Neural crest cell (in vitro differentiated cells): ENCODE data around the gene PCMTD2. TPM values are rescaled to one million over a fixed set of nuclear protein-coding genes. Genes with fewer than 3 reads are reported as not detected.
"Not testable (repeated sequence)": the region's sequence is repeated elsewhere in the genome, so short reads cannot be mapped to it uniquely, and the experiment has no call there.

Source experiments
- DNase-seq: peaks from one replicate; pipeline ENCODE4 v3.0.0; 2021; ENCODE audit warnings: low read depth, mixed read lengths, low spot score
- H3K27ac Mint-ChIP-seq: one replicate; pipeline ENCODE4 v1.8.0; 2021; ENCODE audit warnings: mild to moderate bottlenecking, mixed read lengths; ENCODE audit not compliant: unreplicated experiment
- H3K27me3 Mint-ChIP-seq: 2 replicates; pipeline ENCODE4 v1.8.0; 2021; ENCODE audit warnings: low read depth, mild to moderate bottlenecking, mixed read lengths
- H3K36me3 Mint-ChIP-seq: 2 replicates; pipeline ENCODE4 v1.8.0; 2021; ENCODE audit warnings: low read depth, mild to moderate bottlenecking, mixed read lengths
- H3K4me1 Mint-ChIP-seq: 2 replicates; pipeline ENCODE4 v1.8.0; 2021; ENCODE audit warnings: mixed read lengths
- H3K4me3 Mint-ChIP-seq: one replicate; pipeline ENCODE4 v1.8.0; 2021; ENCODE audit warnings: mild to moderate bottlenecking, mixed read lengths
- H3K9me3 Mint-ChIP-seq: 2 replicates; pipeline ENCODE4 v1.8.0; 2021; ENCODE audit warnings: mixed read lengths
- total RNA-seq: library from RNA; stranded (reverse); gene quantifications from 2 replicates; pipeline ENCODE4 v1.2.1, GENCODE V29; 2021
- TF ChIP-seq, protein P1 (sequence below): fragments of 200-600 bp; sonication (generic); conservative IDR thresholded peaks from 2 replicates; pipeline ENCODE4 v1.5.0; 2021; ENCODE audit warnings: antibody characterized with exemption, mild to moderate bottlenecking

The PCMTD2 gene
- total RNA-seq, 1 donor from 2014 or later = 61.6 TPM

DNA sequence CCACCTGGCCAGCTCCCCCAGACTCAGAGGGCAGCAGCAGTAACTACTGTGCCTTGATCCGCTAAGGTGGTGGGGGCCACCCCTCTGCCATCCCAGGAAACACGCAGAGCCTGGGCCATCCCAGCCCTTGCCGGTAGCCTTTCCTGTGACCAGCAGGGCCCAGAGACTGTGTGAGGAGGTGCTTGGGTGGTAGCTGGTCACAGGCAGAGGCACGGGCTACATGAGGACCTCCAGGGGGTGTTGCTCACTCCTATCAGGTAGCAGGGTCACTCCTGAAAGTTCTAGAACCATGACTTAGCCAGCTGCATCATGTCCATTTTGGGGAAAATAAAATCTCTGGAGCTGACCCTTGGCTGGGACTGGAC lies 22.8 kb downstream of the PCMTD2 start:
- Mint-ChIP-seq H3K4me1 (peaks cover 16% of the 10 kb centered on the region), H3K27ac (no peak overlapping the region), H3K36me3 (no peaks in the 10 kb centered on the region), H3K27me3 (no peaks in the 10 kb centered on the region), H3K4me3 (no peak overlapping the region), H3K9me3 (no peaks in the 10 kb centered on the region)
- TF ChIP-seq, protein P1, sequence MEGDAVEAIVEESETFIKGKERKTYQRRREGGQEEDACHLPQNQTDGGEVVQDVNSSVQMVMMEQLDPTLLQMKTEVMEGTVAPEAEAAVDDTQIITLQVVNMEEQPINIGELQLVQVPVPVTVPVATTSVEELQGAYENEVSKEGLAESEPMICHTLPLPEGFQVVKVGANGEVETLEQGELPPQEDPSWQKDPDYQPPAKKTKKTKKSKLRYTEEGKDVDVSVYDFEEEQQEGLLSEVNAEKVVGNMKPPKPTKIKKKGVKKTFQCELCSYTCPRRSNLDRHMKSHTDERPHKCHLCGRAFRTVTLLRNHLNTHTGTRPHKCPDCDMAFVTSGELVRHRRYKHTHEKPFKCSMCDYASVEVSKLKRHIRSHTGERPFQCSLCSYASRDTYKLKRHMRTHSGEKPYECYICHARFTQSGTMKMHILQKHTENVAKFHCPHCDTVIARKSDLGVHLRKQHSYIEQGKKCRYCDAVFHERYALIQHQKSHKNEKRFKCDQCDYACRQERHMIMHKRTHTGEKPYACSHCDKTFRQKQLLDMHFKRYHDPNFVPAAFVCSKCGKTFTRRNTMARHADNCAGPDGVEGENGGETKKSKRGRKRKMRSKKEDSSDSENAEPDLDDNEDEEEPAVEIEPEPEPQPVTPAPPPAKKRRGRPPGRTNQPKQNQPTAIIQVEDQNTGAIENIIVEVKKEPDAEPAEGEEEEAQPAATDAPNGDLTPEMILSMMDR = no peak
- DNase-seq = no peak

DNA sequence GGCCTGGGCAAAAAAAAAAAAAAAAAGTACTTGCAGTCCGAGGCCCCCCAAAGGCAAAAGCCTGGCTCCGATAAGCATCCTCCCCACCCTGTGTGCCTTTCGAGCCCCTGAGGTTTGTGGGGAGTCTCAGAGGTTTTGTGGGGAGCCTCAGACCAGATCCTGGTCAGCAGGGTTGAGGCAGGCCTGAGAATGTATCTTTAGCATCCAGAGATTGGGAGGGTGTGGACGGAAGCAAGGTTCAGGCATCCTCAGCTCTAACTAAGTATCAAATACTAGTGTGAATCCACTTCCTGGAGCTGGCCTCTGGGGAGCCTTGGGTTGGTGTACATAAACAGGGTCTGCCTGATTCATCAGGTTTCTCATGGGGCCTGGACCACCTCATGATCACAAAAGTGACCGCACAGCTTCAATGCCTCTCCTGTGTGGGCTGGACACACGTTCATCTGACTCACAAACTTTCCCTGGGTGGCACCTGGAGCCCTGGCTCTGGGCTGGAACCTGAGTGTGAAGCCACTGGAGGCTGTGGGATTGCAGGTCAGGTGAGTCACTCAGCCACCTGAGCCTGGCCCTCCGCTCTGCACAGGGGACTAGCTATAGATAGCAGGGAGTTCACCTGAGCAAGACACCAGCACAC lies 24.4 kb downstream of the PCMTD2 start:
- TF ChIP-seq, protein P1 = no peak
- Mint-ChIP-seq H3K4me1 (peaks cover 24% of the 10 kb centered on the region), H3K36me3 (no peaks in the 10 kb centered on the region), H3K4me3 (no peak overlapping the region), H3K27ac (no peak overlapping the region), H3K9me3 (peaks cover 4% of the 10 kb centered on the region), H3K27me3 (no peaks in the 10 kb centered on the region)
- DNase-seq = no peak

DNA sequence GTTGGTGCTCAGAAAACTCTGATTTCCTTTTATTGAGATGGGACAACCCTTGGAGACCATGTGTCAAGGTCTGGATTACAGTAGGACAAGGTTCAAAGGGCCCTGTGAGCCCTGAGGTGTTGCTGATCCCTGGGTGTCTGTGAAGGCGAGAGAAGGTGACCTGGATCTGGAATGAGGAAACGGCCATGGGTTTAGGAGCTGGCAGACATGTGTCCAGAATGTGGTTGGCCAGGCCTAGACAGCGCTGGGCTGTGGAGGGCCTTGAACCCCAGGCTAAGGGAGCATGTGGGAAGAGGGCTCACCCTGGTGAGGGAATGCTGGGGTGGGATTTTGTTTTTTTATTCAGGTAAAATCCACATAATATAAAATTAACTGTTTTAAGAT lies 24.9 kb downstream of the PCMTD2 start:
- no peaks in the 10 kb centered on the region for H3K36me3 Mint-ChIP-seq
- H3K27me3 Mint-ChIP-seq = no peaks in the 10 kb centered on the region
- TF ChIP-seq, protein P1 = no peak
- H3K27ac Mint-ChIP-seq = no peak overlapping the region
- H3K9me3 Mint-ChIP-seq = peaks cover 4% of the 10 kb centered on the region
- no peak overlapping the region for H3K4me3 Mint-ChIP-seq
- DNase-seq = no peak
- H3K4me1 Mint-ChIP-seq = peaks cover 24% of the 10 kb centered on the region

DNA sequence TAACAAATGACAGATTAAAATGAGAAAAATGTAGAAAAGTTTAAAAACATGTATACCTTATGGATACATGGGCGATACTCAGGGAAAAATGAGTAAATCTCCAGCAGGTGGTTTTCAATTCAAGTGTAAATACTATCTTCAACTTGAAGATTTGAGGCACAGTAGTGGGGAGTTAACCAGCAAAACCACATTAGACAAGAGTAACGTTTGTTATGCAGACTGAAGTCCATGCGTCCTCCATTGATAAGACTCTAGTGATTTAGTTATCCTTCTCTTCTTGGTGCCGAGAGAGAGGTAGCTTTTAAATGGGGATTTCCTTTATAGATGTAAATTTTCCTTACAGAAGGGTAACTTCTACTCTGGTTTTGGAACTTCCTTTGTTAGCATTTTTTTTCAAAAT lies 28.1 kb downstream of the PCMTD2 start:
- Mint-ChIP-seq H3K27ac (no peak overlapping the region), H3K9me3 (peaks cover 4% of the 10 kb centered on the region), H3K4me3 (no peak overlapping the region)

DNA sequence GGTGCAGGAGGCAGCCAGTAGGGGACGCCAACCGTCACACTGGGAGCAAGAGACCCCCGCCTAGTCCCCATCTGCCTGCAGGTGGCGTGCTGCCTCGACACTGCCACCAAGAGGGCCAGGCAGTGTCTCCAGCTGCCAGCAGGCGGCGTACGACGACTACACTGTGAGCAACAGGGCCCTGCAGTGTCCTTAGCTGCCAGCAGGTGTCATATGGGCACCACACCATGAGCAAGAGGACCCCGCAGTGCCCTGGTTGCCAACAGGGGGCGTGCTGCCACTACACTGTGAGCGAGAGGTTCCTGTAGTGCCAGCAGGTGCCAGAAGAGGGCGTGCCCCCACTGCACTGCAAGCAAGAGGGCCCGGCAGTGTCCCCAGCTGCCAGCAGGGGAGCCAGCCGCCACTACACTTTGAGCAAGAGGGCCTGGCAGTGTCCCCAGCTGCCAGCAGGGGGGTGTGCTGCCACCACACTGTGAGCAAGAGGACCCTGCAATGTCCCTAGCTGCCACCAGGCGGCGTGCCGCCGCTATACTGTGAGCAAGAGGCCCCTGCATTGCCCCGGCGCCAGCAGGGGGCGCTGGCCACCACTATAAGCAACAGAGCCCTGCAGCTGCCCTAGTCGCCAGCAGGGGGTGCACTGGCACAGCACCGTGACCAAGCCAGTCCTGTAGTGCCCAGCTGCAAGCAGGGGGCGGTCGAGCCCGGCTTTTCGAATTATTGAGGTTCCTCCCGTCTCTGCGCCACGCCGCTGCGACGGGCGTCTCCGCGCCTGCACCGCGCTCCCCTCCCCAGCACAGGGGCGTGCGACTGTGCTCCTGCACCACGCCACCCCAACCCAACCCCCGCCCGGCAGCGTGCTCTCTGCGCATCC lies 30.3 kb downstream of the PCMTD2 start:
- not testable (repeated sequence) for H3K27me3 Mint-ChIP-seq, H3K36me3 Mint-ChIP-seq, H3K4me3 Mint-ChIP-seq, H3K9me3 Mint-ChIP-seq, H3K27ac Mint-ChIP-seq
- TF ChIP-seq, protein P1 = peak; percentile 77
- peaks cover 24% of the 10 kb centered on the region for H3K4me1 Mint-ChIP-seq
- DNase-seq = peak; percentile 48

More for the DNA sequence above, 28.1 kb downstream of the PCMTD2 start:
- Mint-ChIP-seq H3K27me3 (no peaks in the 10 kb centered on the region), H3K36me3 (no peaks in the 10 kb centered on the region), H3K4me1 (peaks cover 24% of the 10 kb centered on the region)
- TF ChIP-seq, protein P1 = no peak
- no peak for DNase-seq

DNA sequence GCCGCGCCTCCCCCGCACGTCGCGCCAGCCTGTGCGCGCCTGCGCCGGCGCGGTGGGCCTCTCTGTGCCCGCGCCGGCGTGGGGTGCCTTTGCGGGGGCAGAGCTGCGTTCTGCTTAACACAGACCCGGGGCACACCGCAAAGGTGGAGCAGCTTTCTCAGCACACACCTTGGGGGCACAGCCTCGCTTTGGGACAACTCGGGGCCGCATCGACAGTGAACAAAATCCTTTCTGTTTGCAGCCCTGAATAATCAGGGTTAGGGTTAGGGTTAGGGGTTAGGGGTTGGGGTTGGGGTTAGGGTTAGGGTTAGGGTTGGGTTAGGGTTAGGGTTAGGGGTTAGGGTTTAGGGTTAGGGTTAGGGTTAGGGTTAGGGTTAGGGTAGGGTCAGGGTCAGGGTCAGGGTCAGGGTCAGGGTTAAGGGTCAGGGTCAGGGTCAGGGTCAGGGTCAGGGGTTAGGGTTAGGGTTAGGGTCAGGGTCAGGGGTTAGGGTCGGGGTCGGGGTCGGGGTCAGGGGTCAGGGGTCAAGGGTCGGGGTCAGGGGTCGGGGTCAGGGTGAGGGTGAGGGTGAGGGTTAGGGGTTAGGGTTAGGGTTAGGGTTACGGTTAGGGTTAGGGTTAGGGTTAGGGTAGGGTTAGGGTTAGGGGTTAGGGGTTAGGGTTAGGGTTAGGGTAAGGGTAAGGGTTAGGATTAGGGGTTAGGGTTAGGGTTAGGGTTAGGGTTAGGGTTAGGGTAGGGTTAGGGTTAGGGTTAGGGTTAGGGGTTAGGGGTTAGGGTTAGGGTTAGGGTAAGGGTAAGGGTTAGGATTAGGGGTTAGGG lies 31.1 kb downstream of the PCMTD2 start:
- not testable (repeated sequence) for H3K9me3 Mint-ChIP-seq, H3K4me3 Mint-ChIP-seq, H3K27ac Mint-ChIP-seq, DNase-seq, H3K36me3 Mint-ChIP-seq, H3K27me3 Mint-ChIP-seq
- H3K4me1 Mint-ChIP-seq = peaks cover 23% of the 10 kb centered on the region

DNA sequence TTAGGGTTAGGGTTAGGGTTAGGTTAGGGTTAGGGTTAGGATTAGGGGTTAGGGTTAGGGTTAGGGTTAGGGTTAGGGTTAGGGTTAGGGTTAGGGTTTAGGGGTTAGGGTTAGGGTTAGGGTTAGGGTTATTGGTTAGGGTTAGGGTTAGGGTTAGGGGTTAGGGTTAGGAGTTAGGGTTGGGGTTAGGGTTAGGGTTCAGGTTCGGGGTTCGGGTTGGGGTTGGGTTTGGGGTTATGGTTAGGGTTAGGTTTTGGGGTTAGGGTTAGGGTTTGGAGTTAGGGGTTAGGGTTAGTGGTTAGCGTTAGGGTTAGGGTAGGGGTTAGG lies 31.7 kb downstream of the PCMTD2 start:
- not testable (repeated sequence) for H3K27me3 Mint-ChIP-seq, H3K27ac Mint-ChIP-seq, H3K9me3 Mint-ChIP-seq, H3K4me3 Mint-ChIP-seq, DNase-seq, H3K36me3 Mint-ChIP-seq
- H3K4me1 Mint-ChIP-seq = peaks cover 19% of the 10 kb centered on the region

DNA sequence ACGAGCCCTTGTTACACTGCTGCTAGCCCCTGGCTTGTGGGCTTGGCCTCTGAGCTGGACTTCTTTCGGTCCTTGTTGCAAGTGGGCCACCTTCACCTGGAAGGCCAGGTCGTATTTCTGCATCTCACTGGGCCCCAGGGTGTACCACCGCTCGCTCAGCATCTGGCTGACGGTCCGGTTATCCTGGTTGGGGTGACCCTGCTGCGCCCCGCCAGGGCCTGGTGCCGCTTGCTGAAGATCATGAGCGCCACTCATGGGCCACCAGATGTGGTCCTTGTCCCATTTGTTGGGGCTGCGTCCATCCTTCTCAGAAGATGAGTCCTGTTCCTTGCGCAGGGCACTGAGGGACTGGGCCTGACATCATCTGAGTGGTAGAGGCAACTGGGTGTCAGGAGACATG lies 36.6 kb downstream of the PCMTD2 start:
- H3K36me3 Mint-ChIP-seq, DNase-seq, H3K4me1 Mint-ChIP-seq, H3K27me3 Mint-ChIP-seq, H3K9me3 Mint-ChIP-seq, H3K27ac Mint-ChIP-seq, H3K4me3 Mint-ChIP-seq: not testable (repeated sequence)
